Lower leg skin (tissue), 3 donors: ENCODE results near the gene PRDX5.

ENCODE experiments used
- POLR2A ChIP-seq, 2 donors: fragments of 450-650 bp; IDR thresholded peaks; one replicate each; pipeline ENCODE4 v1.6.1; 2016 to 2017; ENCODE audit warnings: antibody characterized with exemption in 2 of 2, mild to moderate bottlenecking in 1 of 2, moderate library complexity in 1 of 2
- TF ChIP-seq, protein P1 (sequence below), 3 donors: fragments of 450-650 bp; IDR thresholded peaks; one replicate each; pipeline ENCODE4 v1.5.1; 2016; ENCODE audit warnings: antibody characterized with exemption in 3 of 3, mild to moderate bottlenecking in 3 of 3, moderate library complexity in 2 of 3

DNA sequence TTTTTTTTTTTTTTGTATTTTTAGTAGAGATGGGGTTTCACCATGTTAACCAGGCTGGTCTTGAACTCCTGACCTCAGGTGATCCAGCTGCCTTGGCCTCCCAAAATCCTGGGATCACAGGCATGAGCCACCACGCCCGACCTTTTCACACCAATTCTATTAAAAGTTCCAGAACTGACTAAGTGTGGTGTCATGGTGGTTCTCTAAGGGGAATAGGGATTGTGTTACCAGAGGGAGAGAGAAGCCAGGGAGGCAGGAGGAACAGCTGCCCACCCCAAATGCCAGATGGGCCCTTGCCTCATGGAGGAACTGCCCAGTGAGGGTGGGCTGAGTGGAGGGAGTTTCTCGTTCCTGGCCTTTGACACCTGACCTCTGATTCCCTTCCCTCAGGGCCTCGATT, 47.0 kb downstream of the PRDX5 start:
- TF ChIP-seq, protein P1, sequence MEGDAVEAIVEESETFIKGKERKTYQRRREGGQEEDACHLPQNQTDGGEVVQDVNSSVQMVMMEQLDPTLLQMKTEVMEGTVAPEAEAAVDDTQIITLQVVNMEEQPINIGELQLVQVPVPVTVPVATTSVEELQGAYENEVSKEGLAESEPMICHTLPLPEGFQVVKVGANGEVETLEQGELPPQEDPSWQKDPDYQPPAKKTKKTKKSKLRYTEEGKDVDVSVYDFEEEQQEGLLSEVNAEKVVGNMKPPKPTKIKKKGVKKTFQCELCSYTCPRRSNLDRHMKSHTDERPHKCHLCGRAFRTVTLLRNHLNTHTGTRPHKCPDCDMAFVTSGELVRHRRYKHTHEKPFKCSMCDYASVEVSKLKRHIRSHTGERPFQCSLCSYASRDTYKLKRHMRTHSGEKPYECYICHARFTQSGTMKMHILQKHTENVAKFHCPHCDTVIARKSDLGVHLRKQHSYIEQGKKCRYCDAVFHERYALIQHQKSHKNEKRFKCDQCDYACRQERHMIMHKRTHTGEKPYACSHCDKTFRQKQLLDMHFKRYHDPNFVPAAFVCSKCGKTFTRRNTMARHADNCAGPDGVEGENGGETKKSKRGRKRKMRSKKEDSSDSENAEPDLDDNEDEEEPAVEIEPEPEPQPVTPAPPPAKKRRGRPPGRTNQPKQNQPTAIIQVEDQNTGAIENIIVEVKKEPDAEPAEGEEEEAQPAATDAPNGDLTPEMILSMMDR (IDR thresholded peaks at IDR 0.05): no peak
- no peak for TF ChIP-seq POLR2A (IDR thresholded peaks at IDR 0.05)
